Duodenal mucosa (tissue), 2 donors: ENCODE data around the gene COL13A1.

Source experiments
- H3K27ac ChIP-seq: one replicate; pipeline ENCODE4 v1.7.0; 2013; ENCODE audit warnings: low read depth, low read length
- H3K27me3 ChIP-seq, 2 donors: one replicate each; pipeline ENCODE4 v1.7.0; 2013; ENCODE audit warnings: low read length in 2 of 2, control low read depth in 1 of 2; ENCODE audit not compliant: insufficient read depth in 2 of 2, control insufficient read depth in 1 of 2
- H3K36me3 ChIP-seq, 2 donors: one replicate each; pipeline ENCODE4 v1.7.0; 2013; ENCODE audit warnings: low read length in 2 of 2, control low read depth in 1 of 2; ENCODE audit not compliant: insufficient read depth in 2 of 2, control insufficient read depth in 1 of 2
- H3K4me1 ChIP-seq, 2 donors: one replicate each; pipeline ENCODE4 v1.7.0; 2013; ENCODE audit warnings: low read length in 2 of 2, control low read depth in 1 of 2; ENCODE audit not compliant: insufficient read depth in 2 of 2, control insufficient read depth in 1 of 2
- H3K4me3 ChIP-seq, 2 donors: one replicate each; pipeline ENCODE4 v1.7.0; 2013; ENCODE audit warnings: low read length in 2 of 2, low read depth in 1 of 2
- H3K9ac ChIP-seq, 2 donors: one replicate each; pipeline ENCODE4 v1.7.0; 2013; ENCODE audit warnings: low read length in 2 of 2, low read depth in 1 of 2
- H3K9me3 ChIP-seq, 2 donors: one replicate each; pipeline ENCODE4 v1.7.0; 2013; ENCODE audit warnings: low read length in 2 of 2, control low read depth in 1 of 2; ENCODE audit not compliant: control insufficient read depth in 1 of 2

Gene COL13A1

DNA sequence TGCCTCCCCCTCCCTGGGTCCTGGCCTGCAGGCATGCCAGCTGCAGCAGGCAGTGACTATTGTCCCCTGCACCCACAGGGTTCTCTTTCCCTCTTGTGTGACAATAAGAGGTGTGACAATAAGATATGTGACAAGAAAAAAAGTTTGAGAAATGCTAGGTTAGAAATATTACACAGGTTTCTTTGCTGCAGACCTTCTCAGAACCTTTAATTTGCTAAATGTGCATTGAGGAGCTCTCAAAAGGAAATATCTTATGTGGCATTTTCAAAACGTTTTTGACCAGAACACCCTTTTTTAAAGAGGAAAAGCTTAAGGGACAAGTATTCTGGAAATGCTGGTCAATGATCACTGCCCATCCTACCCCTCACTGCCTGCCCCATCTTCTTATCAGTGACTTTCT lies 117.5 kb downstream of the COL13A1 start:
- peaks cover 3 to 4% of the 10 kb centered on the region in 2 donors for H3K4me1 ChIP-seq
- H3K36me3 ChIP-seq = no peaks in the 10 kb centered on the region
- no peak overlapping the region for H3K9ac ChIP-seq
- H3K27me3 ChIP-seq = no peaks in the 10 kb centered on the region
- H3K9me3 ChIP-seq = no peaks in the 10 kb centered on the region
- H3K4me3 ChIP-seq = no peak overlapping the region
- H3K27ac ChIP-seq = no peak overlapping the region

DNA sequence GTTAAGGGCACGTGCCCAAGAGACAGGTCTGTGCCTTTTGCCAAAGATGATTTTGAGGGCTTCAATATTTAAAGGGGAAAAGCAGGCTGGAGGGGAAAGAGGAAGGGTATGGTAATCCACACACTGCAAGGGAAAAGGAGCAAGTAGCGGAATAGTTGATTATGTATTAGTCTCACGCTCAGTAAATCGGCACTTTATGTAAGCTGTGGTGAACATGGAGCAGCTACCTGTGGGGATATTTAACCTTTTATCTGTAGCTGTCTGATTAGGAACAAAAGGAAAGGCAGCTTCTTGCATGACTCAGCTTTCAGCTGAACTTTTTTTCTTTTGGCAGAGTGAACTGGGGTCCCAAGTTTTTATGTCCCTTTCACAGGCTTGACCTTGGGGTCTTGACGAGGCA lies 123.4 kb downstream of the COL13A1 start:
- H3K27me3 ChIP-seq = no peaks in the 10 kb centered on the region
- H3K9me3 ChIP-seq = no peaks in the 10 kb centered on the region
- no peak overlapping the region for H3K9ac ChIP-seq
- no peaks in the 10 kb centered on the region for H3K36me3 ChIP-seq
- H3K4me1 ChIP-seq = no peaks in the 10 kb centered on the region
- no peak overlapping the region for H3K27ac ChIP-seq
- no peak overlapping the region for H3K4me3 ChIP-seq

DNA sequence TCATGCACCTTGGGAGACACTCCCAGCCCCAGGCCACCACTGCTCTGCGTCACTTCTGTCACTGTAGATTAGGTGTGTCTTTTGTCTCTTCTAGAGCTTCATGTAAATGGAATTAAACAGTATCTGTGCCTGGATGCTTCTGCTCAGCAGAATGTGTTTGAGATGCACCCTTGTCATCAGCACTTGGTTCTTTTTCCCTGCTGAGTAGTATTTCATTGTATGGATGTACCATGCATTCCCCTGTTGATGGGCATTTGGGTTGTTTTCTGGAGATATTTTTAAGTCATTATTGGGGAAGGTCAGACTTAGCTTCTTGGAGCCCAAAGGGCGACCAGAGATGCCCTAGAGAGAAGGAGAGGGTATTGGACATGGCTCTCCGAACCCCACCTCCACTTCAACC lies 126.6 kb downstream of the COL13A1 start:
- H3K9me3 ChIP-seq = no peaks in the 10 kb centered on the region
- H3K4me1 ChIP-seq = no peaks in the 10 kb centered on the region
- no peaks in the 10 kb centered on the region for H3K27me3 ChIP-seq
- no peak overlapping the region for H3K27ac ChIP-seq
- H3K36me3 ChIP-seq = no peaks in the 10 kb centered on the region
- H3K4me3 ChIP-seq = no peak overlapping the region
- no peak overlapping the region for H3K9ac ChIP-seq

DNA sequence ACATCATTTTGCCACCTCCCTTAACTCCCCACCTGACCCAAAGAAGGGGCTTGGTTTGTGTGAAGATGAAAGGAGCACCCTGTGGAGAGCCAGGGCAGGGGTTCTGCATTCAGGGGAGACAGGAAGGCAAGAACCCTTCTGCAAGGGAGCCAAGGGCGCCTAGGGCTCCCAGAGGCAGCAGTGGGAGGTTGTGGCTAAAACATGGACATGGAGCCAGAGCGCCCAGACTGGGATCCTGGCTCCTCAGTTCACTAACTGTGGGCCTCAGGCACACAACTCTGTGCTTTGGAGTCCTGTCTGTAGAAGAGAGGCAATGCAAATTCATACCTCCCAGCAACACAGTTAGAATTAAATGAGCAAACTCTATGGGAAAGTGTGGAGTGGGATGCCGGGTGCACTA lies 127.9 kb downstream of the COL13A1 start:
- no peak overlapping the region for H3K9ac ChIP-seq
- no peak overlapping the region for H3K4me3 ChIP-seq
- H3K27ac ChIP-seq = no peak overlapping the region
- H3K4me1 ChIP-seq = no peaks in the 10 kb centered on the region
- H3K27me3 ChIP-seq = no peaks in the 10 kb centered on the region
- no peaks in the 10 kb centered on the region for H3K9me3 ChIP-seq
- H3K36me3 ChIP-seq = no peaks in the 10 kb centered on the region

DNA sequence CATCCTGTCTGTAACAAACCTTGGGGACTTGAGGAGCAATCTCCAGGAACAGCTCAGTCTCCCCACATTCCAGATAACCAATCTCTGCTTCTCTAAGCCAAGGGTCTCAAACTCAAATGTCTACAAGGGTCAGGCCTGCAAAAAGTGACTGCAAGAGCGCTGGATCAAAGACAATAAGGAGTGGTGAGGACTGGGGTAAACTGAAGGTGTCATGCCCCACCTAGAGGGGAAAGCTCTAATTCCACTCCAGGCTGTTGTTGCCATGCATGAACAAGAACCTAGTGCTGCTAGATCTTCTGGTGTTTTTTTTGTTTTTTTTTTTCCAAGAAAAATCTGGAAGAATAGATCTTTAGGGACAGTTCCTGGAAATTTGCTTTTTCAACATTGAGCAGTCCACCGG lies 133.1 kb downstream of the COL13A1 start:
- H3K27ac ChIP-seq = no peak overlapping the region
- H3K4me1 ChIP-seq = no peaks in the 10 kb centered on the region
- H3K36me3 ChIP-seq = no peaks in the 10 kb centered on the region
- no peak overlapping the region for H3K4me3 ChIP-seq
- H3K9ac ChIP-seq = no peak overlapping the region
- H3K27me3 ChIP-seq = no peaks in the 10 kb centered on the region
- H3K9me3 ChIP-seq = no peaks in the 10 kb centered on the region

DNA sequence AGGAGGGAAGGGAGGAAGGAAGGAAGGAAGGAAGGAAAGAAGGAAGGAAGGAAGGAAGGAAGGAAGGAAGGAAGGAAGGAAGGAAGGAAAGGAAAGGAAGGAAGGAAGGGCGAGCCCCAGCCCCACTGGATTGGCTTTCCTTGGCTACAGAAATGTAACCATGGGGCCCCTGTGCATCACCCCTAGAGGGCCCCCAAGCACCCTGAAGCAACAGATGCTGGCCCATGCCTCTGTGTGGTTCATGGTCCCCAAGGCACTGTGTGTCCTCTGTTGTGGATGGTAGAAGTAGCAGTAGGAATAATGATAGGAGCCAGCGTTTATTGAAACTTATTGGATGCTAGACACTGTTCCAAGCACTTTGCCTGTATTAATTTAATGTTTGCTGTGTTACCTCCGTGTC lies 134.4 kb downstream of the COL13A1 start:
- Histone ChIP-seq H3K9me3 (peaks cover 0 to 5% of the 10 kb centered on the region in 2 donors), H3K36me3 (no peaks in the 10 kb centered on the region), H3K27me3 (no peaks in the 10 kb centered on the region), H3K27ac (no peak overlapping the region), H3K4me1 (no peaks in the 10 kb centered on the region), H3K4me3 (no peak overlapping the region), H3K9ac (no peak overlapping the region)

DNA sequence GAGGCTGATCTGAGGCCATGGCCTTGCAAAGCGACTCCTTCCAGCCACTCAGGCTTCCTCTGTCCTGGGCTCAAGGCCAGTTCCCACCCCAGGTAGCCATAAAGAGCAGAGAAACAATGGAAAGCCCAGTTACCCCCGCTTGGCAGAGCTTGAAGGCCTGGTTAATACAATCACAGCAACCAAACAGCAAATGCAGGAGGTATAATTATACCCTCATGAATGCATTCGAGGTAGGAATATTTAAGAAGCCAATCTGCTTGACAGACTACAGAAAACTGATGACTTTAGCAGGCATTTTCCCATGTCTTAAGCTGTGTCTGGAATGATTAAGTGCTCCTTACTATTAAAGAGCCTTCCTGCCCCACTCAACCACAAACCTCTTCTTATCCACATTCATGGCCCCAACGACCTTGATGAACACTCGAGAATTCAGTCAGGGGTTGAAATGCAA lies 136.9 kb downstream of the COL13A1 start:
- Histone ChIP-seq H3K27me3 (no peaks in the 10 kb centered on the region), H3K36me3 (no peaks in the 10 kb centered on the region), H3K9ac (no peak overlapping the region), H3K4me3 (no peak overlapping the region), H3K9me3 (peaks cover 0 to 6% of the 10 kb centered on the region in 2 donors), H3K4me1 (no peaks in the 10 kb centered on the region), H3K27ac (no peak overlapping the region)

DNA sequence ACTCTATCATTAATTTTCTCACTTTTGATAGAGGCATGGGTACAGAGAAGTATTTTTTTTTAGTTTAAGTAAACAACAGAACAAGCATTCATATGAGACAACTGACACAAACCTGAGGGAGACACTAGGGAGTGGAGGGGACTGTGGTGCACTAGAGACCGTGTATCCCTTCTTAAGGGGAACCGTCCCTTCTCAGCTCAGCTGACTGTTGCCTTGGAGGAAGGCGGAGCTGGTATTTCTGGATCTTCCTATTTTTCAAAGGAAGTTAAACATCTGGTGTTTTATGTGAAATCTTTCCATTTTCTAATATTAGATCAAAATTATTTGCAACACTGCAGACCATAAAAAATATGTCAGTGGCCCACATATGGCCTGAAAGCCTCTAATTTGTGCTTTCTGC lies 137.4 kb downstream of the COL13A1 start:
- peaks cover 0 to 6% of the 10 kb centered on the region in 2 donors for H3K9me3 ChIP-seq
- H3K4me1 ChIP-seq = no peaks in the 10 kb centered on the region
- no peak overlapping the region for H3K27ac ChIP-seq
- H3K9ac ChIP-seq = no peak overlapping the region
- no peak overlapping the region for H3K4me3 ChIP-seq
- H3K36me3 ChIP-seq = no peaks in the 10 kb centered on the region
- H3K27me3 ChIP-seq = no peaks in the 10 kb centered on the region

DNA sequence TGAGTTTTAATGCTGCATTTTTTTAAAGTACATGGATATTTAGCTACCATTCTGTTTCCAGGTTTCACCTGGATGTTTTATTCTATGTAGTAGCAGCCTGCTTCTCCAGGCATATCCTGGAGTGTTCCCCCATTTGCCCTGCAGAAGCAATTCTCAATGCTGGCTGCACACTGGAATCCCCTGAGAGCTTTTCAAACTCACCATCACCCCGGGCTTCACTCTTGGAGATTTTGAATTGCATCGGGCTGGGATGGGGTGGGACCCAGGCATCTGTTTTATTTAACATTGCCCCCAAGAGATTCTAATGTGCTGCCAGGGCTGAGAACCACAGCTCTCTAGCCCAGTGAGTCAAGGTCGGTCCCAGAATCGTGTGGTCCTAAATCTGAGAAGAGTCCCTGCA lies 137.8 kb downstream of the COL13A1 start:
- H3K27me3 ChIP-seq = no peaks in the 10 kb centered on the region
- H3K9me3 ChIP-seq = peaks cover 0 to 6% of the 10 kb centered on the region in 2 donors
- no peak overlapping the region for H3K9ac ChIP-seq
- no peak overlapping the region for H3K4me3 ChIP-seq
- H3K36me3 ChIP-seq = no peaks in the 10 kb centered on the region
- no peak overlapping the region for H3K27ac ChIP-seq
- no peaks in the 10 kb centered on the region for H3K4me1 ChIP-seq

DNA sequence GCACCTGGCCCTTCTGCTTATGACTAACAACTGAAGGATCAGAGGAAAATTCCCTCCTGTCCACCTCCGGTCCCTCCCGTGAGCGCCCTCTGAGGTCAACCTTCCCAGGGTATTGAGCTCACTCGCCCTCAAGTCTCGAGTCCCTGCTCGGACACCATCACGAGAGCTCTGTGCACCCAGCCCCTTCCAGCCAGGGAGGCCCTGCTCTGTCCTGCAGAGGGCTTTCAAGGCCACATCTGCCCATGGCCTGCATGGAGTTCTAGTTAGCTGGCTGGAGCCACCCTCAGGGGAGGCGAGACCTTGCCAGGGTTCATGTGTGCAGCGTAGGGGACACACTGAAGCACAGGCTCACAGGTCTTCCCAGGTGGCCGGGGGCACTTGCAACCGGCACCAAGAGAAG lies 140.0 kb downstream of the COL13A1 start:
- H3K4me1 ChIP-seq = no peaks in the 10 kb centered on the region
- no peaks in the 10 kb centered on the region for H3K27me3 ChIP-seq
- no peaks in the 10 kb centered on the region for H3K36me3 ChIP-seq
- peaks cover 0 to 6% of the 10 kb centered on the region in 2 donors for H3K9me3 ChIP-seq
- no peak overlapping the region for H3K9ac ChIP-seq
- H3K27ac ChIP-seq = no peak overlapping the region
- H3K4me3 ChIP-seq = no peak overlapping the region

DNA sequence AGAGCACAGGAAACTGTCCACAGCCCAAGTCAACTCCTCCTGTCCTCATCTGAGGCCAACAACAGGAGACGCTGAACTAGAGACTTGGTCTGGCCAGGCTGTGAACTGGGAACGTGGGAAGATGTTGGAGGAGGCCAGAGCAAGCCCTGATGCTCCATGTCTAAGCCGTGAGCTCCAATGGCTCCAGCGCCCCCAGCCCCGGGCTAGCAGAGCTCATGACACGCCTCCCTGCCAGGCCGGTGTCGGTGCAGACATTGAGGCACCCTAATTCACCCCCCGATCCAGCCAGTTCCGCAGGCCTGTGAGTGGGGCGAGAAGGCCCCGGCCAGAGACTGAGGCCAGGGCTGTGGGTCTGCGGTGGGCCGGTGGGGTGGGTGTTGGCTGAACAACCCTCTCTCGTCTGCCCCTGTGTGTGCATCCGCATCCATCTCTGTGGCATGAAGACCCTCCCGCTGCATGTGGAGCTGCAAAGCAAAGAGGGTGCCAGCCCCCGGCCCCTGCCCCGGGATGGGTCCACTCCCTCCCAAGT lies 141.7 kb downstream of the COL13A1 start:
- Histone ChIP-seq H3K9me3 (peaks cover 0 to 6% of the 10 kb centered on the region in 2 donors), H3K4me1 (no peaks in the 10 kb centered on the region), H3K36me3 (no peaks in the 10 kb centered on the region), H3K9ac (no peak overlapping the region), H3K4me3 (no peak overlapping the region), H3K27ac (no peak overlapping the region), H3K27me3 (no peaks in the 10 kb centered on the region)
